HUES6 (cell line): ENCODE measurements around the gene TH.

Experiments
- H3K27ac ChIP-seq: 2 replicates; pipeline ENCODE4 v1.7.0; 2013; ENCODE audit warnings: low read depth, mild to moderate bottlenecking, low read length, inconsistent platforms
- H3K27me3 ChIP-seq: 2 replicates; pipeline ENCODE4 v1.6.1; 2013; ENCODE audit warnings: low read length; ENCODE audit not compliant: control insufficient read depth, insufficient read depth
- H3K36me3 ChIP-seq: 2 replicates; pipeline ENCODE4 v1.6.1; 2013; ENCODE audit warnings: low read length; ENCODE audit not compliant: control insufficient read depth, insufficient read depth
- H3K4me1 ChIP-seq: 2 replicates; pipeline ENCODE4 v1.6.1; 2013; ENCODE audit warnings: low read length; ENCODE audit not compliant: control insufficient read depth, insufficient read depth
- H3K4me3 ChIP-seq: 2 replicates; pipeline ENCODE4 v1.5.1; 2013; ENCODE audit warnings: low read depth, low read length
- H3K9ac ChIP-seq: one replicate; pipeline ENCODE4 v1.6.1; 2013; ENCODE audit warnings: mild to moderate bottlenecking, low read length
- H3K9me3 ChIP-seq: 2 replicates; pipeline ENCODE4 v1.6.1; 2013; ENCODE audit warnings: low read depth, low read length; ENCODE audit not compliant: control insufficient read depth, insufficient read depth

TH gene

DNA sequence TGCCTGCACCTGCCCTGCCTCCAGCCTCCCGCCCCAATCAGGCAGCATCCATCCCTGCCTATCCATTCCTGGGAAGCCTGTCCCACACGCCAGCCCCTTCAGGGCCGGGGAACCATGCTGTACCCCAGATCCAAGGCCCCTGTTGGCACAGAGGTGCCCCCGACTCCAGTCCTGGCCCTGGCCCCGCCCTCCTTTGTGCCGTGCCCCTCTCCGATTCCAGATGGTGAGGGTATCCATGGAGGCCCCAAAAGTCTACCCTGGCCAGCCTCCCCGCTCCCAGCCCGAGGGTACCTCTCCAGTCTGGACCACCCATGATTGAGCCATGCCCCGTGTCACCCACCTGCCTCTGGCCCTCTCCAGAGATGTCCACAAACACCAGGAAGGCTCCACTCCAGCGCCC, 2.7 kb upstream of the TH start:
- Histone ChIP-seq H3K36me3 (no peaks in the 10 kb centered on the region), H3K4me3 (no peak overlapping the region), H3K27me3 (no peaks in the 10 kb centered on the region), H3K9me3 (no peaks in the 10 kb centered on the region; the same call in 1 of the 2 replicates), H3K27ac (no peak overlapping the region), H3K9ac (no peak overlapping the region), H3K4me1 (peaks cover 5% of the 10 kb centered on the region; the same call in 1 of the 2 replicates)

GRCh38 chr11:2173761-2174160, 2.1 kb upstream of the TH start:
- no peaks in the 10 kb centered on the region for H3K36me3 ChIP-seq
- no peaks in the 10 kb centered on the region for H3K27me3 ChIP-seq
- no peak overlapping the region for H3K4me3 ChIP-seq
- H3K4me1 ChIP-seq, result peaks cover 1% of the 10 kb centered on the region; the same call in 1 of the 2 replicates
- no peaks in the 10 kb centered on the region; the same call in 1 of the 2 replicates for H3K9me3 ChIP-seq
- H3K27ac ChIP-seq, result no peak overlapping the region
- no peak overlapping the region for H3K9ac ChIP-seq

GRCh38 chr11:2173150-2173693, 1.6 kb upstream of the TH start:
- Histone ChIP-seq H3K4me3 (no peak overlapping the region), H3K36me3 (no peaks in the 10 kb centered on the region), H3K4me1 (peaks cover 3% of the 10 kb centered on the region; the same call in 1 of the 2 replicates), H3K9me3 (no peaks in the 10 kb centered on the region; the same call in 1 of the 2 replicates), H3K9ac (no peak overlapping the region), H3K27me3 (no peaks in the 10 kb centered on the region), H3K27ac (no peak overlapping the region)

DNA sequence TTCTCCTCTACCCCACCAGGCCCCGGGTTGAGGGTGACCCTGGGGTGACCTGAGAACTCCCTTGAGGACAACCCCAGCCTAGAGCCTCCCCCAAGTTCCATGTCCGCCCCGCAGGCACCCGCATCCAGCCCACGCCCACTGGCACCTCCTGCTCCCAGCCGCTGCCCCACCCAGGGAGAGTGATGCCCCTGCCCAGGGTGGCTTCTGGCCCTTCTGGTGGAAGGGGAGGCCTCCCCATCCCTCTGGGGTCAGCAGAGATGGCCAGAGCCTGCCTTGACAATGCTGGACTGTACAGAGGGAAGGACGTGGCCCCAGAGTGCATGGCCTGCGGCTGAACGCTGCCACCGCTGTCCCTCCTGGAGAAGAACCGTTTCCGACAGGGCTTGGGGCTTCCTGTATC, 1.1 kb upstream of the TH start:
- no peak overlapping the region for H3K4me3 ChIP-seq
- H3K4me1 ChIP-seq, result peaks cover 3% of the 10 kb centered on the region; the same call in 1 of the 2 replicates
- H3K36me3 ChIP-seq, result no peaks in the 10 kb centered on the region
- H3K27ac ChIP-seq, result no peak overlapping the region
- H3K9me3 ChIP-seq, result no peaks in the 10 kb centered on the region; the same call in 1 of the 2 replicates
- no peak overlapping the region for H3K9ac ChIP-seq
- no peaks in the 10 kb centered on the region; the same call in 1 of the 2 replicates for H3K27me3 ChIP-seq

GRCh38 chr11:2169626-2170570, 1.7 kb downstream of the TH start:
- H3K4me1 ChIP-seq, result peaks cover 3% of the 10 kb centered on the region; the same call in 1 of the 2 replicates
- H3K27ac ChIP-seq, result no peak overlapping the region
- no peaks in the 10 kb centered on the region for H3K9me3 ChIP-seq
- H3K27me3 ChIP-seq, result peaks cover 10% of the 10 kb centered on the region
- H3K36me3 ChIP-seq, result no peaks in the 10 kb centered on the region
- no peak overlapping the region for H3K9ac ChIP-seq
- H3K4me3 ChIP-seq, result no peak overlapping the region

DNA sequence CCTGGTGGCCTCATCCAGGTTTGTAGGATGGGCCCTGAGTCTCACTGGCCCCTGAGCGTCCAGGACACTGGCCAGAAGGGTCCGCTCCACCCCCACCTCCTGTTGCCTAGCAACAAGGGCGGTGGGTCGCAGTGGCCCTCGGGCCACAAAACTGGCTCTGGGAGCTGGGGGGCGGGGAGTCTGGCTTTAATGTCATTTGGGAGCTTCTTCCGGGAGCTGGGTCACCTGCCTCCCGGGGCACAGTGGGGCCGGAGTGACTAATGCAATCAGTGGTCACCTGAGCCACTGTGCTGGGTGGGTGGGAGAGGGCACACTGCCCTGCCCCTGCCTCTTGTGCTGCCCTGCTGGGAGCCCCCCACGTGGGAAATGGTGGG, 2.6 kb downstream of the TH start:
- Histone ChIP-seq H3K9ac (no peak overlapping the region), H3K4me1 (peaks cover 3% of the 10 kb centered on the region; the same call in 1 of the 2 replicates), H3K27me3 (peaks cover 10% of the 10 kb centered on the region), H3K36me3 (no peaks in the 10 kb centered on the region), H3K4me3 (no peak overlapping the region), H3K27ac (no peak overlapping the region), H3K9me3 (no peaks in the 10 kb centered on the region)

DNA sequence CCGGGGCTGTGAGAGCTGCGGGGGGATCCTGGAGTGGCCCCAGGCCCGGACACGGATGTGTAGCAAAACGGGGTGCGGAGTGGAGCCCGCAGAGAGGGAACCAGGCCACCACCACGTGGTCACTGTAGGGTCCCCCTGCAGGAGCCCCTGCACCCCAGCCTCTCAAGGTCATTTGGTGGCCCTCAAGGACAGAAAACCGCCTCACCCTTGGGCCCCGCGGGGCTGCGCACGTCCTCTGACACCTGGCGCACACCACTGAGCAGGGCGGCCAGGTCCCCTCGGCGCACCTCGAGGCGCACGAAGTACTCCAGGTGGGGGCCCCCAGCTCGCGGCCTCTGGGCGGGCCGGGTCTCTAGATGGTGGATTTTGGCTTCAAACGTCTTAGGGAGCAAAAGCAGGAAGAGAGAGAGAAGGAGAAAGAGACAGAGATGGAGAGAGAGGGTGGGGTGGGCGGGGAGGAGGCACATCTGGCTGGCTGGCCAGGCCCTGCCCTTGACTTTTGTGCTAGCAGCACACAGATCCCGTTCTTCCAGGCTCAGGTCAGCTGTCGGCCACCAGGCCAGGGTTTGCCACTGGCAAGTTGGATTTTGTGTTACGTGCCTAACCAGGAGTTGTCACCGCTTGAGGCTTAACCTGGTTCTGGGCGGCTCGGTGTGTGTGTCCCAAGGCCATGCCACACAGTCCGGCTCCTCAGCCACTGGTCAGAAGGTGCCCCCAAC, 3.2 kb downstream of the TH start:
- Histone ChIP-seq H3K4me3 (no peak overlapping the region), H3K9me3 (no peaks in the 10 kb centered on the region), H3K36me3 (no peaks in the 10 kb centered on the region), H3K4me1 (peaks cover 3% of the 10 kb centered on the region; the same call in 1 of the 2 replicates), H3K9ac (no peak overlapping the region), H3K27ac (no peak overlapping the region), H3K27me3 (peaks cover 10% of the 10 kb centered on the region)

GRCh38 chr11:2167141-2168045, 4.2 kb downstream of the TH start:
- H3K4me1 ChIP-seq, result peaks cover 3% of the 10 kb centered on the region; the same call in 1 of the 2 replicates
- no peak overlapping the region for H3K4me3 ChIP-seq
- H3K36me3 ChIP-seq, result no peaks in the 10 kb centered on the region
- no peak overlapping the region for H3K27ac ChIP-seq
- H3K9ac ChIP-seq, result no peak overlapping the region
- no peaks in the 10 kb centered on the region for H3K9me3 ChIP-seq
- peaks cover 10% of the 10 kb centered on the region for H3K27me3 ChIP-seq

GRCh38 chr11:2166091-2166851, 5.3 kb downstream of the TH start:
- no peak overlapping the region for H3K9ac ChIP-seq
- no peaks in the 10 kb centered on the region for H3K36me3 ChIP-seq
- H3K27ac ChIP-seq, result no peak overlapping the region
- H3K9me3 ChIP-seq, result no peaks in the 10 kb centered on the region
- H3K4me3 ChIP-seq, result no peak overlapping the region; the same call in 1 of the 2 replicates
- H3K4me1 ChIP-seq, result peaks cover 3% of the 10 kb centered on the region; the same call in 1 of the 2 replicates
- peaks cover 10% of the 10 kb centered on the region for H3K27me3 ChIP-seq
